Inferior parietal cortex (tissue), 1 donor: ENCODE results near the gene SLC4A7.
"Not testable (repeated sequence)": the region's sequence is repeated elsewhere in the genome, so short reads cannot be mapped to it uniquely, and the experiment has no call there.

Source experiments
- DNase-seq: peaks from one replicate; pipeline ENCODE4 v3.0.0-alpha.2; 2016; ENCODE audit errors: extremely low spot score

Gene SLC4A7

GRCh38 chr3:27429909-27430308 lies 54.3 kb downstream of the SLC4A7 start:
- DNase-seq: no peak

GRCh38 chr3:27428446-27428845 lies 55.7 kb downstream of the SLC4A7 start:
- DNase-seq: no peak

GRCh38 chr3:27426926-27427325 lies 57.3 kb downstream of the SLC4A7 start:
- no peak for DNase-seq

- no peak for DNase-seq
These were observed 58.2 kb downstream of the SLC4A7 start for GRCh38 chr3:27425896-27426565.

- not testable (repeated sequence) for DNase-seq
These were observed 59.2 kb downstream of the SLC4A7 start for GRCh38 chr3:27424812-27425521.

- no peak for DNase-seq
These were observed 60.7 kb downstream of the SLC4A7 start for GRCh38 chr3:27423463-27423862.

GRCh38 chr3:27422617-27423016 lies 61.6 kb downstream of the SLC4A7 start:
- DNase-seq: no peak

GRCh38 chr3:27415202-27415601 lies 69.0 kb downstream of the SLC4A7 start:
- no peak for DNase-seq

GRCh38 chr3:27392950-27393679 lies 91.1 kb downstream of the SLC4A7 start:
- no peak for DNase-seq

GRCh38 chr3:27392414-27392813 lies 91.8 kb downstream of the SLC4A7 start:
- not testable (repeated sequence) for DNase-seq

GRCh38 chr3:27391796-27392195 lies 92.4 kb downstream of the SLC4A7 start:
- DNase-seq: no peak

- no peak for DNase-seq
These were observed 96.6 kb downstream of the SLC4A7 start for GRCh38 chr3:27387625-27388024.

GRCh38 chr3:27385504-27385903 lies 98.7 kb downstream of the SLC4A7 start:
- no peak for DNase-seq

GRCh38 chr3:27384191-27384590 lies 100.0 kb downstream of the SLC4A7 start:
- no peak for DNase-seq

- DNase-seq: no peak
These were observed 103.5 kb downstream of the SLC4A7 start for GRCh38 chr3:27380433-27381357.

GRCh38 chr3:27378331-27378730 lies 105.9 kb downstream of the SLC4A7 start:
- DNase-seq: no peak

- no peak for DNase-seq
These were observed 107.9 kb downstream of the SLC4A7 start for GRCh38 chr3:27376109-27376772.

- peak; percentile 88 for DNase-seq
These were observed 115.2 kb downstream of the SLC4A7 start, which contains the start of gene NEK10 for GRCh38 chr3:27368831-27369607. Gene NEK10 (minus strand): TSS chr3:27369383. CDS start chr3:27352882, 16,501 bp downstream.

GRCh38 chr3:27366062-27366591 lies 118.1 kb downstream of the SLC4A7 start:
- no peak for DNase-seq
